MM.1S (cell line): ENCODE data around the gene ECT2.
"Not testable (repeated sequence)": the region's sequence is repeated elsewhere in the genome, so short reads cannot be mapped to it uniquely, and the experiment has no call there.

Source experiments
- DNase-seq: peaks from one replicate; pipeline ENCODE4 v3.0.0-alpha.2; 2015
- H2AFZ ChIP-seq: fragments of 300-600 bp; sonication (generic); 2 replicates; pipeline ENCODE4 v1.6.0; 2016; ENCODE audit warnings: antibody characterized with exemption, low read length
- H3F3A ChIP-seq: fragments of 300-600 bp; sonication (generic); 2 replicates; pipeline ENCODE4 v1.6.1; 2016; ENCODE audit warnings: mild to moderate bottlenecking, antibody characterized with exemption, low read length, moderate library complexity, mixed read lengths; ENCODE audit not compliant: insufficient read depth
- H3K27ac ChIP-seq: fragments of 300-600 bp; sonication (generic); 2 replicates; pipeline ENCODE4 v1.5.1; 2016; ENCODE audit warnings: mild to moderate bottlenecking, low read length
- H3K27me3 ChIP-seq: fragments of 300-600 bp; sonication (generic); replicated peaks from 2 replicates; pipeline ENCODE4 v1.6.0; 2016; ENCODE audit warnings: low read length; ENCODE audit not compliant: insufficient read depth
- H3K36me3 ChIP-seq: fragments of 300-600 bp; sonication (generic); replicated peaks from 2 replicates; pipeline ENCODE4 v1.6.1; 2016; ENCODE audit warnings: mild to moderate bottlenecking, low read length, mixed read lengths; ENCODE audit not compliant: insufficient read depth
- H3K4me1 ChIP-seq: fragments of 300-600 bp; sonication (generic); 2 replicates; pipeline ENCODE4 v1.6.1; 2016; ENCODE audit warnings: low read length, mixed read lengths
- H3K4me2 ChIP-seq: fragments of 300-600 bp; sonication (generic); 2 replicates; pipeline ENCODE4 v1.6.0; 2016; ENCODE audit warnings: low read depth, low read length
- H3K4me3 ChIP-seq: fragments of 300-600 bp; sonication (generic); 2 replicates; pipeline ENCODE4 v1.5.1; 2016; ENCODE audit warnings: low read length, mixed read lengths
- H3K79me2 ChIP-seq: fragments of 300-600 bp; sonication (generic); 2 replicates; pipeline ENCODE4 v1.6.1; 2016; ENCODE audit warnings: mixed run types, low read length, mixed read lengths
- H3K9ac ChIP-seq: fragments of 300-600 bp; sonication (generic); 2 replicates; pipeline ENCODE4 v1.6.1; 2016; ENCODE audit warnings: low read length, mixed read lengths
- H3K9me2 ChIP-seq: fragments of 300-600 bp; sonication (generic); replicated peaks from 2 replicates; pipeline ENCODE4 v1.6.1; 2016; ENCODE audit warnings: mild to moderate bottlenecking, low read length, mixed read lengths; ENCODE audit not compliant: insufficient read depth
- H3K9me3 ChIP-seq: fragments of 300-600 bp; sonication (generic); replicated peaks from 2 replicates; pipeline ENCODE4 v1.6.1; 2016; ENCODE audit warnings: mild to moderate bottlenecking, low read length, mixed read lengths; ENCODE audit not compliant: insufficient read depth
- H4K20me1 ChIP-seq: fragments of 300-600 bp; sonication (generic); 2 replicates; pipeline ENCODE4 v1.6.1; 2016; ENCODE audit warnings: mild to moderate bottlenecking, low read length, moderate library complexity, mixed read lengths; ENCODE audit not compliant: insufficient read depth
- EZH2 ChIP-seq: fragments of 300-600 bp; sonication (generic); optimal IDR thresholded peaks from 2 replicates; pipeline ENCODE3; 2017; ENCODE audit warnings: low read depth, mild to moderate bottlenecking, antibody characterized with exemption, low read length, mixed read lengths
- EZH2phosphoT487 ChIP-seq: fragments of 300-600 bp; sonication (generic); IDR thresholded peaks from 2 replicates; pipeline ENCODE4 v1.6.1; 2018; ENCODE audit warnings: antibody characterized with exemption, low read length
- TF ChIP-seq, protein P1 (sequence below): fragments of 300-600 bp; sonication (generic); IDR thresholded peaks from 2 replicates; pipeline ENCODE4 v1.5.1; 2016; ENCODE audit warnings: antibody characterized with exemption, low read length, mixed read lengths

ECT2 gene

DNA sequence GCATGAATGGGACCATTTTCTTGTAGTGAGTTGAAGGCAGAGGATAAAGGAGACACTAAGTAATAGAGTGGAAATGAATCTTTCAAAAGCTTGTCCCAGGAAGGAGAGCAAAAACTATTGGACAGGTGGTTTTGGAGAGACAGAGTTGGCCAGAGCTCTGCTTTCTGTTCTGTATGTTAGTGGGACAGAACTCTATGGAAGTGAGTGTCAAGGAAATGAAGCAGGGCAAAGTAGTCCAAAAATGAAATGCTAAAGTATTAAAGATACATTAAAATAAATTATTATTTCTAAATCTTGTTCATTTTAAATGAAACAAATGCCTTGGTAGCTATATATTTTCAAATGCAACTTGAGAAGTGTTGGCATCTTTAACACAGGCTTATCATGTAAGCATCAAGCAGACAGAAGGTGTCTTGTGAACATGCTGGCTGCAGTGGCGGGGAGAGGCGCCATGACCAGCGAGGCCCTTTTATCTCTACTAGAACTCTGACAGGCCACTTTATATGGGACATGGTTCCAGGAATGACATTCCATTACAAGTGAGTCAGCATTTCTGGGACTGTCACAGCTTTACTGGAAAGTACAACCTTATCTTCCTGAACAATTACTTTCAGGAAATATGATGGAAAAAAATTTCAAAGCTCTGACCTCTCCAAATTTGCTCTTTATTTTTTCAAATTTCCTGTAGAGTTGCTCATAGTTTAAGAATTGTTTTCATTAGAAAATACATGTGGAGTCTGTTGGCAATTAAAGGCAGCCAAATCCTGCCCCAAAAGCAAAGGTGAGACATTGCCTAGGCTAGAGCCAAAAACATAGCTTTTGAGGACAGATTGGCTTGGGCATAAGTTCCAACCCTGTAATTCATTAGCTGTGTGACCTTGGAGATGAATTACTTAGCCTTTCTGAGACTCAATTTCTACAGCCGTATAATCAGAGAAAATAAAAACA lies 106.5 kb downstream of the ECT2 start:
- no peaks in the 10 kb centered on the region for H3F3A ChIP-seq
- no peaks in the 10 kb centered on the region for H3K4me1 ChIP-seq
- no peaks in the 10 kb centered on the region for H4K20me1 ChIP-seq
- H3K9ac ChIP-seq: no peak overlapping the region
- H3K36me3 ChIP-seq: no peaks in the 10 kb centered on the region
- no peak overlapping the region for H2AFZ ChIP-seq
- no peaks in the 10 kb centered on the region for H3K9me3 ChIP-seq
- H3K4me3 ChIP-seq: no peak overlapping the region
- TF ChIP-seq EZH2phosphoT487 (no peak), EZH2 (no peak)
- TF ChIP-seq, protein P1, sequence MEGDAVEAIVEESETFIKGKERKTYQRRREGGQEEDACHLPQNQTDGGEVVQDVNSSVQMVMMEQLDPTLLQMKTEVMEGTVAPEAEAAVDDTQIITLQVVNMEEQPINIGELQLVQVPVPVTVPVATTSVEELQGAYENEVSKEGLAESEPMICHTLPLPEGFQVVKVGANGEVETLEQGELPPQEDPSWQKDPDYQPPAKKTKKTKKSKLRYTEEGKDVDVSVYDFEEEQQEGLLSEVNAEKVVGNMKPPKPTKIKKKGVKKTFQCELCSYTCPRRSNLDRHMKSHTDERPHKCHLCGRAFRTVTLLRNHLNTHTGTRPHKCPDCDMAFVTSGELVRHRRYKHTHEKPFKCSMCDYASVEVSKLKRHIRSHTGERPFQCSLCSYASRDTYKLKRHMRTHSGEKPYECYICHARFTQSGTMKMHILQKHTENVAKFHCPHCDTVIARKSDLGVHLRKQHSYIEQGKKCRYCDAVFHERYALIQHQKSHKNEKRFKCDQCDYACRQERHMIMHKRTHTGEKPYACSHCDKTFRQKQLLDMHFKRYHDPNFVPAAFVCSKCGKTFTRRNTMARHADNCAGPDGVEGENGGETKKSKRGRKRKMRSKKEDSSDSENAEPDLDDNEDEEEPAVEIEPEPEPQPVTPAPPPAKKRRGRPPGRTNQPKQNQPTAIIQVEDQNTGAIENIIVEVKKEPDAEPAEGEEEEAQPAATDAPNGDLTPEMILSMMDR: no peak
- DNase-seq: no peak
- H3K79me2 ChIP-seq: no peaks in the 10 kb centered on the region
- H3K27me3 ChIP-seq: no peaks in the 10 kb centered on the region
- no peak overlapping the region for H3K4me2 ChIP-seq
- H3K27ac ChIP-seq: no peak overlapping the region
- H3K9me2 ChIP-seq: no peaks in the 10 kb centered on the region

DNA sequence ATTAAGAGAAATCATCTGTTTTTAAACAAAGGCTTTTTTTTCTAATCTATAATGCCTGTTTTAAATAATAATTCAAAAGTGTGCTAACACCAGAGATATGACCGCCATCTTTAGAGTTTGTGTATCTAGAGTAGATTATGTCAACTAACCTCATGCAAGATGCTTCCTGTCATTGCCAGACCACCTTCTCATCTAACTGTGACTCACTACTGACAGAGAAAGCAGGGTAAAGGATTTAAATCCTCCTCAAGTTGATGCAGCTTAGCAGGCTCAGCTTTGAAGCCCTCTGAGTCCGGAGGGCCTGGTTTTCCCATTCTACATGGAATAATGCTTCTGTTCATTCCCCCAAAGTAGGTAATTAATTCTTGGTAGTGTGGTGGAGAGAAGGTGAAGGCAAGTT lies 108.5 kb downstream of the ECT2 start:
- Histone ChIP-seq H3K9me3 (no peaks in the 10 kb centered on the region), H2AFZ (no peak overlapping the region), H3K9me2 (no peaks in the 10 kb centered on the region), H3K36me3 (no peaks in the 10 kb centered on the region), H3K4me3 (no peak overlapping the region), H3K4me2 (no peak overlapping the region), H3K27me3 (no peaks in the 10 kb centered on the region), H4K20me1 (no peaks in the 10 kb centered on the region), H3K9ac (no peak overlapping the region), H3K79me2 (no peaks in the 10 kb centered on the region), H3F3A (no peaks in the 10 kb centered on the region), H3K27ac (no peak overlapping the region), H3K4me1 (no peaks in the 10 kb centered on the region)
- DNase-seq: no peak
- TF ChIP-seq, protein P1: no peak
- TF ChIP-seq EZH2: no peak
- TF ChIP-seq EZH2phosphoT487: no peak

DNA sequence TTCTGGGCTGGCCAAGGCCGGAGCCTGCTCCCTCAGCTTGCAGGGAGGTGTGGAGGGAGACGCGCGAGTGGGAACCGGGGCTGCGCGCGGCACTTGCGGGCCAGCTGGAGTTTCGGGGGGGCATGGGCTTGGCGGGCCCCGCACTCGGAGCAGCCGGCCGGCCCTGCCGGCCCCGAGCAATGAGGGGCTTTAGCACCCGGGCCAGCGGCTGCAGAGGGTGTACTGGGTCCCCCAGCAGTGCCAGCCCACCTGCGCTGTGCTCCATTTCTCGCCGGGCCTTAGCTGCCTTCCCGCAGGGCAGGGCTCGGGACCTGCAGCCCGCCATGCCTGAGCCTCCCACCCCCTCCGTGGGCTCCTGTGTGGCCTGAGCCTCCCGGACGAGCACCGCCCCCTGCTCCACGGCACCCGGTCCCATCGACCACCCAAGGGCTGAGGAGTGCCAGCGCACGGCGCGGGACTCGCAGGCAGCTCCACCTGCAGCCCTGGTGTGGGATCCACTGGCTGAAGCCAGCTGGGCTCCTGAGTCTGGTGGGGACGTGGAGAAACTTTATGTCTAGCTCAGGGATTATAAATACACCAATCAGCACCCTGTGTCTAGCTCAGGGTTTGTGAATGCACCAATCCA lies 116.3 kb downstream of the ECT2 start:
- not testable (repeated sequence) for H3K9me2 ChIP-seq, H3K27me3 ChIP-seq, H3K4me3 ChIP-seq, H3K9ac ChIP-seq, H3K4me1 ChIP-seq, H4K20me1 ChIP-seq, H3K9me3 ChIP-seq, H3K4me2 ChIP-seq, H3F3A ChIP-seq, H3K79me2 ChIP-seq, H2AFZ ChIP-seq, H3K27ac ChIP-seq, DNase-seq, H3K36me3 ChIP-seq
